Trophoblast cell (in vitro differentiated cells and primary cell): ENCODE results near the gene C17orf75.

ENCODE experiments used
- DNase-seq, 2 donors: peaks; one replicate each; pipeline ENCODE4 v3.0.0-alpha.2; 2016
- H2AFZ ChIP-seq: 2 replicates; pipeline ENCODE4 v1.6.1; 2013; ENCODE audit warnings: low read length, moderate library complexity, mild to moderate bottlenecking; ENCODE audit not compliant: insufficient read depth, poor library complexity
- H2AK5ac ChIP-seq: 2 replicates; pipeline ENCODE4 v1.6.1; 2013; ENCODE audit warnings: mild to moderate bottlenecking, low read length
- H2BK120ac ChIP-seq: 2 replicates; pipeline ENCODE4 v1.6.1; 2013; ENCODE audit warnings: low read length, mild to moderate bottlenecking, moderate library complexity; ENCODE audit not compliant: insufficient read depth, poor library complexity
- H2BK12ac ChIP-seq: 2 replicates; pipeline ENCODE4 v1.6.1; 2013; ENCODE audit warnings: mild to moderate bottlenecking, low read length, moderate library complexity
- H2BK5ac ChIP-seq: 2 replicates; pipeline ENCODE4 v1.6.1; 2013; ENCODE audit warnings: low read length, low read depth, moderate library complexity, mild to moderate bottlenecking; ENCODE audit not compliant: poor library complexity
- H3K14ac ChIP-seq: 2 replicates; pipeline ENCODE4 v1.6.1; 2013; ENCODE audit warnings: mild to moderate bottlenecking, low read length
- H3K18ac ChIP-seq: 2 replicates; pipeline ENCODE4 v1.6.1; 2013; ENCODE audit warnings: mild to moderate bottlenecking, low read length
- H3K23ac ChIP-seq: 2 replicates; pipeline ENCODE4 v1.6.1; 2013; ENCODE audit warnings: low read length
- H3K27ac ChIP-seq: 2 replicates; pipeline ENCODE4 v1.5.1; 2013; ENCODE audit warnings: low read depth, mild to moderate bottlenecking, inconsistent platforms, low read length, moderate library complexity
- H3K27me3 ChIP-seq: 2 replicates; pipeline ENCODE4 v1.6.1; 2013; ENCODE audit warnings: inconsistent platforms, mild to moderate bottlenecking, low read length, moderate library complexity; ENCODE audit not compliant: insufficient read depth
- H3K36me3 ChIP-seq, 2 experiments: 1 replicate in 1 of 2; 2 replicates in 1 of 2; pipeline ENCODE4 v1.6.1; 2013; ENCODE audit warnings: low read length in 2 of 2, mild to moderate bottlenecking in 2 of 2, moderate library complexity in 1 of 2; ENCODE audit not compliant: insufficient read depth in 2 of 2, control insufficient read depth in 1 of 2
- H3K4ac ChIP-seq: 2 replicates; pipeline ENCODE4 v1.6.1; 2013; ENCODE audit warnings: low read depth, mild to moderate bottlenecking, low read length, moderate library complexity
- H3K4me1 ChIP-seq, 2 experiments: 1 replicate in 1 of 2; 2 replicates in 1 of 2; pipeline ENCODE4 v1.6.1; 2013; ENCODE audit warnings: low read length in 2 of 2, mild to moderate bottlenecking in 2 of 2, moderate library complexity in 1 of 2; ENCODE audit not compliant: insufficient read depth in 2 of 2, control insufficient read depth in 1 of 2
- H3K4me2 ChIP-seq: 2 replicates; pipeline ENCODE4 v1.6.1; 2013; ENCODE audit warnings: inconsistent platforms, mild to moderate bottlenecking, low read length, moderate library complexity
- H3K4me3 ChIP-seq: 2 replicates; pipeline ENCODE4 v1.5.1; 2013; ENCODE audit warnings: mild to moderate bottlenecking, low read depth, low read length, inconsistent platforms
- H3K79me1 ChIP-seq: one replicate; pipeline ENCODE4 v1.6.1; 2013; ENCODE audit warnings: low read length
- H3K79me2 ChIP-seq: 2 replicates; pipeline ENCODE4 v1.6.1; 2013; ENCODE audit warnings: low read length, mild to moderate bottlenecking; ENCODE audit not compliant: control insufficient read depth, insufficient read depth, poor library complexity
- H3K9ac ChIP-seq: 2 replicates; pipeline ENCODE4 v1.6.1; 2013; ENCODE audit warnings: mild to moderate bottlenecking, low read length
- H3K9me3 ChIP-seq: 2 replicates; pipeline ENCODE4 v1.6.1; 2013; ENCODE audit warnings: low read depth, mild to moderate bottlenecking, control low read depth, inconsistent platforms, low read length; ENCODE audit not compliant: insufficient read depth
- H4K12ac ChIP-seq: 2 replicates; pipeline ENCODE4 v1.6.1; 2013; ENCODE audit warnings: low read depth, mild to moderate bottlenecking, low read length, moderate library complexity
- H4K8ac ChIP-seq: 2 replicates; pipeline ENCODE4 v1.6.1; 2013; ENCODE audit warnings: low read depth, mild to moderate bottlenecking, low read length, moderate library complexity
- H4K91ac ChIP-seq: one replicate; pipeline ENCODE4 v1.6.1; 2013; ENCODE audit warnings: low read depth, mild to moderate bottlenecking, low read length, moderate library complexity
- WGBS: extraction: QIAGEN DNeasy Blood & Tissue Kit; methylation state at CpG from one replicate; pipeline ENCODE4 v1.1.7; 2013; ENCODE audit warnings: missing lambda C conversion rate; ENCODE audit not compliant: insufficient read length, insufficient coverage; ENCODE audit errors: extremely low coverage; 5-methylcytosine and 5-hydroxymethylcytosine counted together

C17orf75 gene

DNA sequence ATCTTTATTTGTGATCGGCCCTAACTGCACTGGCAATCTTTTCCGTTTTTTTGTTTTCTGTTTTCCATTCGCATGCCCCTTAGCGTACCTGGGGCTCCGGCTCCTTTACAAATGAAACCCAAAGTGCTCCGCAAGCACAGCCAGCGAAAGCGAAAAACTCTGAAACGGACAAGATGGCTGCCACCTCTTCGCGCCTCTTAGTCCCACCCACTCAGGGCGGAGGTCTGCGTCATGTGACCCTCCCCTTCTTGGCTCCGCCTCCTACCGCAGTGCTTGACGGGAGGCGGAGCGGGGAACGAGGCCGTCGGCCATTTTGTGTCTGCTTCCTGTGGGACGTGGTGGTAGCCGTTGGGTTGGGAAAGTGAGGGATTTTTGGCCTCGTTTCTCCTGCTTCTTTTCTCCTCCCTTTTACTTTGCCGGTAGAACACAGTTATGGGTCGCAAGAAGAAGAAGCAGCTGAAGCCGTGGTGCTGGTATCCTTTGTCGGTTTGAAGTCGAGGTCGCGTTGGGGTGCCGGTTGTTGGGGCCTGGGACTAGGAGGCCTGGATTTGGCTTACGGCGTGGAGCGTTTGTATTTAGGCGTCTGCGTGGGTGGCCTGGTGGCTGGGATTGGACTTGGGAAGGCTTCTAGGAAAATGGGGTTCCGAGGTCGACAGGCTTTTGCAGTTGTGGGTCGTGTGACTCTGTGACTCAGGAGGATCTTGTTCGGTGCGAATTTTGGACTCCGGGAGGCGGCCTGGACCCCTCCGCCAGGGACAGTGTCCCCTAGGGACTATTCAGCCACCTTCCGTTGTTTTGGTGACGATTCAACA, 8.1 kb upstream of the C17orf75 start, which contains the start of gene ZNF207:
TSS of gene ZNF207 (plus strand) at position 304 of the 812 bp plus-strand sequence. CDS start at position 433, 129 bp downstream.
- WGBS = no CpG with 5 or more reads among the region's 47 CpGs
- H3K4ac ChIP-seq = peak within 1 kb of the TSS; percentile 100

DNA sequence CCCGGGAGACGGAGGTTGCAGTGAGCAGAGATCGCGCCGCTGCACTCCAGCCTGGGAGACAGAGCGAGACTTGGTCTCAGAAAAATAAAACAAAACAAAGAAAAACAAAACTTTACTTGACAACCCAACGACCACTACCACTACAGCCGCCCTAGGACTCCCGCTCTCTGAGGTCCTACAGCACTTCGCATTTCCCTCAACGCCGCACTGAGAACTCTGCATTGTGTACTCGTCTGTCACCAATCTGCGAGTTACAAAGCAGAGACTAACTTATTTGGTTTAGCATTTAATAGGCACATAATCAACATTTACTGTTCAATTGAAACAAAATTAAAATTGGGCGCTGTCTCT, 7.5 kb upstream of the C17orf75 start:
- Histone ChIP-seq H3K4me1 (peaks cover 3 to 6% of the 10 kb centered on the region in 2 experiments), H3K79me2 (peaks cover 18% of the 10 kb centered on the region)

More for the DNA sequence above, 8.1 kb upstream of the C17orf75 start, which contains the start of gene ZNF207:
- Histone ChIP-seq H3K79me1 (peaks cover 8% of the 10 kb centered on the region), H2AK5ac (peak within 1 kb of the TSS; percentile 97), H2BK12ac (no peak within 1 kb of the TSS), H4K91ac (peak within 1 kb of the TSS; percentile 93), H4K12ac (peak within 1 kb of the TSS; percentile 67), H2AFZ (peak within 1 kb of the TSS; percentile 89), H2BK5ac (peak within 1 kb of the TSS; percentile 84), H3K36me3 (peaks cover 17 to 21% of the 10 kb centered on the region in 2 experiments), H3K4me2 (peak within 1 kb of the TSS; percentile 78), H3K4me3 (peak within 1 kb of the TSS; percentile 90), H3K9me3 (no peaks in the 10 kb centered on the region), H4K8ac (peak within 1 kb of the TSS; percentile 90), H3K14ac (peak within 1 kb of the TSS; percentile 99), H3K18ac (peak within 1 kb of the TSS; percentile 94), H3K4me1 (peaks cover 3 to 6% of the 10 kb centered on the region in 2 experiments), H2BK120ac (peak within 1 kb of the TSS; percentile 87), H3K79me2 (peaks cover 23% of the 10 kb centered on the region), H3K23ac (no peak within 1 kb of the TSS), H3K27me3 (no peaks in the 10 kb centered on the region), H3K27ac (peak within 1 kb of the TSS; percentile 86), H3K9ac (peak within 1 kb of the TSS; percentile 98)
- peak; percentile 98 to 99 for DNase-seq

DNA sequence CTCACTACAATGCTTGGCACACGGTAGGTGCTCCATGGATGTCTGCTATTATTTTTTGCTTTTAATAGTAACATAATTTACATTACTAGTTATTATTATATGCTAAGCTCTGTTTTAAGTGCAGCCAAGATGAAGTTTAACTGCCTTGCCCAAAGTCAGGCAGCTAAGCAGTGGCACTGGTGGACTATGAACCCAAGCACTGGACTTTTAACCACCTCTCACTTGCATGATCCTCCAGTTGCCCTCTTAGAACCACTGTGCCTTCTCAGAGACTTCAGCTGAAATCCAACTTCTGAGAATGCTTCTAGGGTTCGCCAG, 6.5 kb upstream of the C17orf75 start:
- Histone ChIP-seq H2AFZ (no peak overlapping the region), H4K8ac (no peak overlapping the region), H3K4me2 (no peak overlapping the region), H3K4ac (no peak overlapping the region), H4K12ac (no peak overlapping the region), H3K23ac (no peak overlapping the region), H2BK120ac (no peak overlapping the region), H3K14ac (no peak overlapping the region), H2BK5ac (no peak overlapping the region), H3K4me1 (peaks cover 3 to 6% of the 10 kb centered on the region in 2 experiments), H3K9me3 (no peaks in the 10 kb centered on the region), H3K27ac (no peak overlapping the region), H2AK5ac (no peak overlapping the region), H3K79me2 (peaks cover 15% of the 10 kb centered on the region), H4K91ac (no peak overlapping the region), H3K9ac (no peak overlapping the region), H3K79me1 (peaks cover 8% of the 10 kb centered on the region), H3K27me3 (no peaks in the 10 kb centered on the region), H3K36me3 (peaks cover 5 to 10% of the 10 kb centered on the region in 2 experiments), H2BK12ac (no peak overlapping the region), H3K18ac (no peak overlapping the region), H3K4me3 (no peak overlapping the region)
- no CpG with 5 or more reads among the region's 2 CpGs for WGBS
- no peak for DNase-seq

More for the DNA sequence above, 7.5 kb upstream of the C17orf75 start:
- Histone ChIP-seq H4K91ac (peak overlapping the region; percentile 93), H3K18ac (peak overlapping the region; percentile 64), H2BK120ac (no peak overlapping the region), H2AK5ac (peak overlapping the region; percentile 63), H3K79me1 (peaks cover 8% of the 10 kb centered on the region), H3K14ac (peak overlapping the region; percentile 71), H3K36me3 (peaks cover 11 to 15% of the 10 kb centered on the region in 2 experiments), H3K23ac (no peak overlapping the region), H3K4me2 (peak overlapping the region; percentile 78), H4K12ac (peak overlapping the region; percentile 67), H3K27me3 (no peaks in the 10 kb centered on the region), H2BK5ac (peak overlapping the region; percentile 38), H3K4me3 (peak overlapping the region; percentile 73), H3K9ac (peak overlapping the region; percentile 79), H4K8ac (peak overlapping the region; percentile 90), H3K4ac (peak overlapping the region; percentile 69), H2AFZ (no peak overlapping the region), H3K27ac (peak overlapping the region; percentile 50), H2BK12ac (no peak overlapping the region), H3K9me3 (no peaks in the 10 kb centered on the region)
- DNase-seq = peak in 1 of 2 donors; percentile 57
- WGBS = no CpG with 5 or more reads among the region's 15 CpGs

DNA sequence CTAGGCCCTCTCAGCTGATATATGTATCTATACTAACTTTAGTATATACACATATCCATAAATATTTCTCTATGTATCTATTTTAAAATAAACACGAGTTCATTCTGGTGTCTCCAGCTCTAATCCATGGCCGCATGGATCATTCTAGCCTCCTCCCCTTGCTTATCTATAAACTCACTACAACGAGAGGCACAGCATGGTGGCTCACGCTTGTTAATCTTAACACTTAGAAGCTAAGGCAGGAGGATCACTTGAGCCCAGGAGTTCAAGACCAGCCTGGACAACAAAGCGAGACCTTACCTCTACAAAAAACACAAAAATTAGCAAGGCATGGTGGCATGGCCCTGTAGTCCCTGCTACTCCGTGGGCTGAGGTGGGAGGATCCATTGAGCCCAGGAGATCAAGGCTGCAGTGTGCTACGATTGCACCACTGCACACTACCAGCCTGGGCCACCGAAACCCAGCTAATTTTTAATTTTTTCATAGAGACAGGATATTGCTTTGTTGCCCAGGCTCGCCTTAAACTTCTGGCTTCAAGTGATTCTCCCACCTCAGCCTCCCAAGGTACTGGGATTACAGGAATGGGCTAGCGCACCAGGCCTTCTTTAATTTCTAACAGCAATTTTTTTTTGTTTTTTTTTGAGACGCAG, 4.1 kb upstream of the C17orf75 start:
- H4K8ac ChIP-seq = no peak overlapping the region
- H3K27me3 ChIP-seq = no peaks in the 10 kb centered on the region
- H3K4ac ChIP-seq = no peak overlapping the region
- H2AFZ ChIP-seq = no peak overlapping the region
- DNase-seq = no peak
- H3K18ac ChIP-seq = no peak overlapping the region
- peaks cover 10% of the 10 kb centered on the region for H3K79me1 ChIP-seq
- no peak overlapping the region for H3K9ac ChIP-seq
- no peak overlapping the region for H2BK5ac ChIP-seq
- no peak overlapping the region for H3K4me3 ChIP-seq
- no peak overlapping the region for H2BK12ac ChIP-seq
- no peak overlapping the region for H3K14ac ChIP-seq
- H3K23ac ChIP-seq = no peak overlapping the region
- H2AK5ac ChIP-seq = no peak overlapping the region
- H2BK120ac ChIP-seq = no peak overlapping the region
- no CpG with 5 or more reads among the region's 11 CpGs for WGBS
- peaks cover 9% of the 10 kb centered on the region for H3K79me2 ChIP-seq
- no peak overlapping the region for H3K27ac ChIP-seq
- H4K12ac ChIP-seq = no peak overlapping the region
- H3K4me2 ChIP-seq = no peak overlapping the region
- H4K91ac ChIP-seq = no peak overlapping the region
- H3K9me3 ChIP-seq = no peaks in the 10 kb centered on the region
- peaks cover 5 to 8% of the 10 kb centered on the region in 2 experiments for H3K4me1 ChIP-seq
- H3K36me3 ChIP-seq = no peaks in the 10 kb centered on the region
